Activated gamma-delta T cell treated with Interleukin-2 at 50 U/mL for 16 hours (primary cell): Measurements from ENCODE around the gene TRAPPC14.
A peak's percentile ranks its signal among the peaks of the same experiment; 100 is the strongest.

Experiments
- DNase-seq: peaks from one replicate; pipeline ENCODE4 v3.0.0-alpha.2; 2020

Gene TRAPPC14

DNA sequence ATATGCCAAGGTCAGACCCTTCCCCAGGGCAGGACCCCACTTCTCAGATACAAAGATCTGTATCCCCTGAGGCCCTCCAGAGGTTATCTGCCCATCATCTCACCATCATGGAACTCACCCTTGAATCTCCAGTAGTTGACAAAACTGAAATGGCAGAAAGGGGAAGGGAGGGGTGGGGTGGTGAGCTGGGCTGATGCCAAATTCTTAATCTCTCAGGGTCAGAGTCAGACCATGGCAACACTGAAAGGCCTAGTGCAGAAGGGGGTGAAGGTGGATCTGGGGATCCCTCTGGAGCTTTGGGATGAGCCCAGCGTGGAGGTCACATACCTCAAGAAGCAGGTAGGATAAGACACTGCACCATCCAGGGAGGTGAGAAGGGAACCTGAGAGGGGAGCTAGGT, 36.0 kb downstream of the TRAPPC14 start:
- DNase-seq, result no peak

DNA sequence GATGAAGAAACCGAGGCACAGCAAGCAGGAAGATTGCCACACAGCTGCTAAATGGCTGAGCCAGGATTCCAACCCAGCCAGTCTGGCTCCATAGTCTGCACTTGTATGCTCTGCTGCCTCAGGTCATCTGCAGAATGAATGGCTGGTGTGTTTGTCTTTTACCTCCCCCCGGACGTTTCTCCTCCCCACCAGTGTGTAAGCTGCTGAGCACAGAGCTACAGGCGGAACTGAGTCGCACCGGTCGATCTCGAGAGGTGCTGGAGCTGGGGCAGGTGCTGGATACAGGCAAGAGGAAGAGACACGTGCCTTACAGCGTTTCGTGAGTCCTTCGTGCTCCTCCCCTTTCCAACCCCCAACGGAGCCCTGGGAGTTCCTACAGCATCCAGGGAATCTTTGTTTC, 36.5 kb downstream of the TRAPPC14 start:
- no peak for DNase-seq

DNA sequence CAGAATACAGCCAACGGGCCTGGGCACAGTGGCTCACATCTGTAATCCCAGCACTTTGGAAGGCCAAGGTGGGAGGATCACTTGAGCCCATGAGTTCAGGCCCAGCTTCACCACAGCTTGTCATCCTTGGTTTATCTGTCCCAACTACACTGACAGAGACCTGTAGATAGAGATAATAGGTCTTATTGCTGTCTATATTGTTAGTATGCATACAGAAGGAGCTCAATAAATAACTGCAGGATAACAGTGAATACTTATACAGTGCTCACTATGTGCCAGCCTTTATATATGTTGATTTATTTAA, 37.8 kb downstream of the TRAPPC14 start:
- no peak for DNase-seq

DNA sequence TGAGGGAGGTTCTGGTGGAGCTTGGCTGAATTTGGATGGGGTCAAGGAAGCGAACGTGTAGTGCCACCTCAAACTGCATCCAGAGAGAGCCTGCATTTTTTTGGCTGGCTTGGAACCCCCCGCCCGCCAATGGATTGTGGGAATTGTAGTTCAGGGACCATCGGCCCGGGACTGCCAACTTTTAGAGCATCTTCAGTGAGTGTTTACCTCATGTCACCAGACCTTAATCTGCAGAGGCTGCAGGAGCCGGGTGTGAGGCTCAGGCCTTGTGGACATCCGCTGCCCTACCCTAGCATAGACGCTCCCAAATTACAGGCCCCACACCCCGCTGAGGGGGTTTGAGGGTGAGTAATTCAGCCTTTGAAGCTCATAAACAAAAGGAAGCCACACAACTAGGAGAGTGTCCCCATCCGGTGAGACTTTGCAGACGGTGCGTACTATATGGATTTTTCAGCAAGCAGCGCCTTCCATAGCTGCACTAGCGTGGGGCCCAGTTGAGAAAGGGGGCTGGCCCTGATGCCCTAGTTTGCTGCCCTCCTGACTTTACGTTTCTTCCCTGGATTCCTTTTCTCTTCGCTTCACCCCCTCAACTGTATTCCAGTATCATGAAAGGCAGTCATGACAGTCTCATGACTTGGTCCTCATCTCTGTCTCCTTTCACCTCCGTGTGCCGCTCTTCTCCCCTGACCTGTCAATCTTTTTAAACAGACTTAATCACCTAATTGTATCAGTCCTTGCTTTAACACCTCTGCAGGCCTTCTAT, 38.4 kb downstream of the TRAPPC14 start:
- peak; percentile 69 for DNase-seq

DNA sequence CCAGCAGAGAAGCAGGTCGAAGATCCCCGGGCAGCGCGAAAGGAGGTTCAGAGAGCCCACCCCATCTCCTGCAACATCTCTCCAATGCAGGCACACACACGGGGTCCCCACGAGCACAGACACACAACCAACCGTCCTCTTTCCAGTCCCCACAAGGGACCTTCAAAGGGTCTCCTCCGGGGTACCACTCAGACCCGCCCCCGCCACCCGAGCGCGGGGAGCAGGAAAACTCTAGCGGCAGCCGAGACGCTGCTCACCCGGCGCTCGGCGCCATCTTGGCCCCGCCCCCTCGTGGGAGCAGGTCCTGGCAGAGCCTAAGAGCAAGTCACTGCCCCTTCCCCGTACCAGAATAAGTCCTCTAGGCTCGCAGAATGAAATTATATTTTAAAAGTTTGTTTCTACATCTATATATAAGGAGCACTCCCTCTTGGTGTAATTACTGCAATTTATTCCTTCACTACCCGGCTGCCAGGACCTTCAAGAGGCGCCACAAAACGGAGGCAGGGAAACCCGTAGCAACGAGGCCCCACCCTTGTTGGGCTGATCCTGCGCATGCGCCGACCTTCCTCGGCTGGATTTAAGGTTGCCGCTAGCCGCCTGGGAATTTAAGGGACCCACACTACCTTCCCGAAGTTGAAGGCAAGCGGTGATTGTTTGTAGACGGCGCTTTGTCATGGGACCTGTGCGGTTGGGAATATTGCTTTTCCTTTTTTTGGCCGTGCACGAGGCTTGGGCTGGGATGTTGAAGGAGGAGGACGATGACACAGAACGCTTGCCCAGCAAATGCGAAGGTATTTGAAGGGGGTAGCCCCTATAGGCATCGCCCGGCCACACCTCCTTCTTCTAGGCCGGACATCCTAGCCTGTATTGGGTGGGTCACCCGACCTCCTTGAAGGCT, 39.2 kb downstream of the TRAPPC14 start, which contains the start of the genes CNPY4 and TAF6:
CNPY4 (plus strand) TSS at position 563 of the 898 bp plus-strand sequence; CDS start at position 674, 111 bp downstream.
TAF6 (minus strand) TSS at position 287 of the 898 bp plus-strand sequence. CDS start 5,149 bp downstream, outside the sequence.
- DNase-seq, result peak; percentile 95

DNA sequence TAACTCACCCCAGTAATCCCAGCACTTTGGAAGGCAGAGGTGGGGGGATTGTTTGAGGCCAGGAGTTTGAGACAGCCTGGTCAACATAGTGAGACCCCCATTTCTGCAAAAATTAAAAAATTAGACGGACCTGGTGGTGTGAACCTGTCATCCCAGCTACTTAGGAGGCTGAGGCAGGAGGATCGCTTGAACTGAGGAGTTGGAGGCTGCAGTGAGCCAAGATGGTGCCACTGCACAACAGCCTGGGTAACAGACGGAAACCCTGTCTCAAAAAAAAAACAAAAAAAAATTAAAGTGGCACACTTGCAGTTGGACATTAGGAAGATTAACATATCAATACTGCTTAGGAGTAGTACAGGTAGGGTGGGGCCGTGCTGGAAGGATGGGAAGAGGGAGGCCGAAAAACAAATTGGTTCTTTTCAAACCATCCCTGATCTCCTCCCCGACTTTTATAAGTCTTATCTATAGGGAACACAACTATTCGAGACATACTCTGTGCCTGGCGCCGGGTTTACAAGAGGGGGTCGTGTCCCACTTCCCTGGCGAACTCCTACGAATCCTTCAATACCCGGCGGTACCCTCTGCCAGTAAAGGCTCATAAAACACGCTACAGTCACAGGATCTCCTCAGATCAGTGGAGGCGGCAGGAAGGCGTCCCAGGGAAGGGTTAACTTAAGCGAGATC, 40.0 kb downstream of the TRAPPC14 start:
- no peak for DNase-seq

DNA sequence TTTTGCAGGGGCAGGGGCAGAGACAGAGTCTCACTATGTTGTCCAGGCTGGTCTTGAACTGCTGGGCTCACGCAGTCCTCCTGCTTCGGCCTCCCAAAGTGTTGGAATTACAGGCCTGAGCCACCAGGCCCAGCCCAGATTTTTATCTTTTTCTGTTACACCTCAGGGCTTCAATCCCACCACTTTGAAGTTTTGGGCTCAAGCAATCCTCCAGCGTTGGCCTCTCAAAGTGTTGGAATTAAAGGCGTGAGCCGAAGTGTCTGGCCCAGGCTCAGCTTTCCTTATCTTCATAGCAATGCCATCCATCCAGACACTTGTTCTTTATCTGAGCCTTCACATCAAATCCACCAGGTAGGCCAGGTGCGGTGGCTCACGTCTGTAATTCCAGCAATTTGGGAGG, 43.5 kb downstream of the TRAPPC14 start:
- DNase-seq, result no peak

DNA sequence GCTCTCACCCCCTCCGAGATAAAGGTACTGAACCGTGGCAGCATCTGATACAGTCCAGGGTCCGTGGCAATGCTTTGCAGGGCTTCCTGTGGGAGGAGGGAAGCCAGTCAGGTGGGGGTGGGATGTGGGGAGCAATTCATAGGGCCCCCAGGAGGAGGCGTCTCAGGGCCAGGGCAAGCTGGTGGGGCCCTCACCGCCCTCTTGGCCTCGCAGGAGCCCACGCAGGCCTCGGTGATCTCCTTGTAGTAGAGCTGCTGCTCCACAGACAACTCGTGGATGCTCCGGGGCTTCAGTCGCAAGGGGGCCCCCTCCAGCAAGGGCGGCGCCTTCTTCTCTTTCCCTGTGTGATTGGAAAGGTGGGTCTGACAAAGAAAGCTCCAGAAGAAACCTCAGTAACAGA, 46.6 kb downstream of the TRAPPC14 start:
- DNase-seq, result no peak

DNA sequence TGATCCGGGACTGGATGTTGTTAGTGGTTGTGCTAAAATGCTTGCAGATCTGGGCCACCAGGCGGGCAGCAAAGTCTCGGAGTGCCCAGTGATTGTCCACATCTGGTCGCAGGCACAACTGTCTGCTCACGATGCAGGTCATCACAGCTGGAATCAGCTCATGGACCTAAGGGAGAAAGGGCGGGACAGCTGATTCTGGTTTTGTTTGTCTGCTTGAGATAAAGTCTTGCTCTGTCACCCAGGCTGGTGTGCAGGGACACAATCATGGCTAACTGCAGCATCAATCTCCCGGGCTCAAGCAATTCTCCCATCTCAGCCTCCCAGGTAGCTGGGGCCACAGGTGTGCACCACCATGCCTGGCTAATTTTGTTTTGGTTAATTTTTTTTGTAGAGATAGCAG, 47.4 kb downstream of the TRAPPC14 start:
- DNase-seq, result no peak

DNA sequence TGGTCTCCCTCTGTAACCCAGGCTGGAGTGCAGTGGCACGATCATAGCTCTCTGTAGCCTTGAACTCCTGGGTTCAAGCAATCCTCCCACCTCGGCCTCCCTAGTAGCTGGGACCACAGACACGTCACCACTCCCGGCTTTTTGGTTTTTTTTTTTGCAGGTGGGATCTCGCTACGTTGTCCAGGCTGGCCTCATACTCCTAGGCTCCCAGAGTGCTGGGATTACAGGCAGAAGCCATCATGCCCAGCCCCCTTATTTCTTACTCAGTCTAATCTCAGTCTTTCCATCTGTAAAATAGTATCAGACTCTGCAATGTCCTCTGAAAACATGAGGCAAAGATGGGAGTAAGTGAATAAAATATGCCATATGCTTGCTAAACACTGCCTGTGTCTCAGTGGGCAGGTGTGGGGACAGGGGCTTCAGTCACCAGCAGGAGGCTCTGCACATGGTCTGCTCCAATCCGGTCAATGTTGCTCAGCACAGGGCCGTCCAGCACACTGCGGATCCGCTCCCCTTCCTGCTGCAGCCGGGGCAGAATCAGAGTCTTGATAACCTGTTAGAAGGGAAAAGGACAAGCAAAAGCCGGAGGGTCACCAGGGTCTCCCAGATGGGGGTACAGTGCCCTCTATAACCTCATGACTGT, 48.9 kb downstream of the TRAPPC14 start:
- no peak for DNase-seq

DNA sequence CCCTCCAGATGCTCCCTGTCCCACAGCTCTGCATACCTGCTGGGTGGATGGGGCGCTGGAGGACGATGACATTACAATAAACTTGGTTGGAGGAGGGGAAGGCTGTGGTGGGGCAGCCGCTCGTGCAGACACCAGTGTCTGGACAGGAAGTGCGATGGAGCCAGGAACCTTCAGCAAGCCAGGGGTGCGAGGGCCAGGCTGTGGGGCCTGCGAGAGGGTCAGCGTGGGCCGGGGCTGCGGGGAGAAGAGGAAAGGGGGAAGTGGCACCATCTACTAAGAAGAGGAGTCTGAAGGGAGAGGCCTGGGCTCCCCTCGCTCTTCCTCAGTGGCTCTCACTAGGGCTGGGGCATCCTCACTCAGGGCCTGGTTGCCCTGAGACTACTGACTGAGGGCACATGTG, 50.6 kb downstream of the TRAPPC14 start:
- no peak for DNase-seq

DNA sequence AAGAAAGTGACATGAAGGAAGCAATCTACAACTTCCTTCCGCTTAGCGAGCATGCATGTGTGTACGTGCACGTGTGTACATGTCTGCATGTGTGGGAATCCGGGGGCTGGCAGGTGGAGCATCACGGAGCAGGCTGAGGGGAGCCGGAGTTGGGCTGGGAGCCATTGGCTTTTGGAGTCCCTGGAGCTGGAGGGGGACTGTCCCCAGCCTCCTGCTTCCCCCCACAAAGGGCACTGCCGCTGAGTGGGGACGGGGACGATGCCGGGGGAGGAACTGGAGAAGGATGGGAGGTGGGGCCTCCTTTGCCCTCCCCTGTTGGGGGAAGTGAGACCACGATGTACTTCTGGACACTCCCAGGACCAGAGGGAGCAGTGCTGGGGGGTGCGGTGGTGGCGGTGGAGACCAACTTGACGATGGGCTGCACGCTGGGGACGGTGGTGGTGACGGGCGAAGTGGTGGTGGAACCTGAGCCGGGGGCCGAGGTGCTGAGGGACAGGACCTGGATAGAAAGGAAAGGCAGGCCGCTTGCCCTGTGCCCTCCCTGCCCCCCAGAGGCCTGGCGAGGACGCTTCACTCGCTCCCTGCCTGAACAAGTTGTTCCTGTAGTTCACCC, 51.3 kb downstream of the TRAPPC14 start:
- no peak for DNase-seq

DNA sequence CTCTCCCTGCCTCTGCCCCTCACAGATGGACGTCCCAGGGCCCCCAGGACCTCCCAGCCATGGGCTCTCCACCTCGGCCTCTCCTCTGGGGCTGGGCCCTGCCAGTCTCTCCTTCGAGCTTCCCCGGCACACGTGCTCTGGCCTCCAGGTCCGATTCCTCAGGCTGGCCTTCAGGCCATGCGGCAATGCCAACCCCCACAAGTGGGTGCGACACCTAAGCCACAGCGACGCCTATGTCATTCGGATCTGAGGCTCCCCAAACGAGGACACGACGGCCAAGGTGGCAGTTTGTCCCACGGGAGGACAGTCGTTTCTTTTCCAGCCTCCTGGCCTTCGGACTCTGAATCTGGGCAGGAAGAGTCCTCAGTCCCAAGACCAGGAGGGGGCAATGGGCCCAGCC, 51.9 kb downstream of the TRAPPC14 start:
- no peak for DNase-seq

DNA sequence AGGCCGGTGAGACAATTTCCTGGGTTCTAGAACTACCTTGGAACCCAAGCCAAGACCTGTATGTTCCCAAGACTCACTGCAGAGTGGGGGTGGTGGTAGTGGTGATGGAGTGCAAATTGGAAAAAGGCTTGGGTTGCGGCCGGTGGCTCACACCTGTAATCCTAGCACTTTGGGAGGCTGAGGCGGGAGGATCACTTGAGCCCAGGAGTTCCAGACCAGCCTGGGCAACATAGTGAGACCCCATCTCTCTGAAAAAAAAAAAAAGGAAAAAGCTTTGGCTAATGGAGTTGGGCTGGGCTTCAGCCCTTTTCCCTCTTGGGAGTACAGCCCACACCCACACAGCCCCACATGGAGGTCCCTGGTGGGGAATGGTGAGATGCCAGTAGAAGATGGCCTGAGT, 53.0 kb downstream of the TRAPPC14 start:
- no peak for DNase-seq
